ENCODE data around the gene CD36.
"Not testable (repeated sequence)": the region's sequence is repeated elsewhere in the genome, so short reads cannot be mapped to it uniquely, and the experiment has no call there.

CD36 gene

DNA sequence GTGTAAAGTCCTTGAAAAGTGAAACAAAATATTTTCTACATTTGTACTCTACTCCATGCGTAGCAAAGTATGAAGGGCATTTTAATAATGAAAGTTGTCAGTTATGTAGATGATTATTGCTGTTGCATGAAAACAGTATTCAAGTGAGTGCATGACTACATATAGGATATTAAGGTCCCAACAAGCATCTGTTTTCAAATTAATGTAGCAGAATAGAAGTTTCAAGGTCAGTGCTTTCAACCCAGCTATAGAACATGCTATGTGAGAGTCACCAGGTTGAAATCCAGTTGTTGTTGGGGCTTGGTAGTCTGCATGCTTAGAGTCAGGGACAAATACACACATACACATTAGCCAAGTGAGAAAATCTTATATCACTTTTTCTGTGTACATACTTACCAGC is 14.8 kb downstream of the CD36 start:
- no peak for DNase-seq (ENCODE audit: low spot score)

GRCh38 chr7:80654887-80655340 is 16.5 kb downstream of the CD36 start:
- no peak for DNase-seq (ENCODE audit: low spot score)

GRCh38 chr7:80656029-80656428 is 17.6 kb downstream of the CD36 start:
- DNase-seq (ENCODE audit: low spot score): no peak

DNA sequence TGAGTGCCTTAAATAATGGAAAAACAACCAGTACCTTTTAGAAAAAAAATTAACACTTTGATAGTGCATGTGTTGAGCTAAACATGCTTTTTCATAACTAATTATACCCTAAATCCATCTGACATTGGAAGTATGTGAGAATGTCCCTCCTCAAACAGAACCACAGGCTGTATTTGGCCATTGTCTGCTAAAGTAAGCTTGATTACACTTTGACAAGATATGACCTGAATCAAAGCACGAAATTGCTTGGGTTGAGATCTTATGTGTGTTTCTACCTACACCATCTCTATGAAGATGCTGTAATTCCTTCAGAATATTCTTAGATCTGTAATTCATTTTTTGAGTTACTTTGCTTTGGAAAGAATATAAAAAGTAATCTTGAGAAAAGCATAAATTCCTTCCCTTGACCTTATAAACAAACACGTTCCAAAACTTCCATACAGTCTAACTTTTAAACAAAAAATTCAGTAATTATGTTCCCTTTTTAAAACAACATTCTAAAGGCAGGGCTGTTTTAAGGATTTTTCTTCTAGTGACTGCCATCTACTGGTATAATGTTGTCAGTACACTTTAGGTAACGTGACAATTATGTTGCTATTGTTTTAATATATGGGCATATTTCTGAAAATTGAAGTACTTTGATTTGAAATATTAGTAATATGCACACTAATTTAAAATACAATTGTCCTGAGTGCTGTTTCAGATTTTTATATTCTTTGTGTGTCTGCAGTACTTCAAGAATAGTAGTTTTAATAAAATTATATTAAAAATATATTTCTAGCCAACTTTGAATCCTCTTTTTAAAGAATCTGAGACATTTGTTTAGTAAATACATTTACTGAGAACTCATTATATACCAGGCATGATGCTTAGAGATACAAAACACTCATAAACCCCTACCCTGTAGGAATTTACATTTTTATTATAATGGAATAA is 20.9 kb downstream of the CD36 start:
- no peak for DNase-seq (ENCODE audit: low spot score)

DNA sequence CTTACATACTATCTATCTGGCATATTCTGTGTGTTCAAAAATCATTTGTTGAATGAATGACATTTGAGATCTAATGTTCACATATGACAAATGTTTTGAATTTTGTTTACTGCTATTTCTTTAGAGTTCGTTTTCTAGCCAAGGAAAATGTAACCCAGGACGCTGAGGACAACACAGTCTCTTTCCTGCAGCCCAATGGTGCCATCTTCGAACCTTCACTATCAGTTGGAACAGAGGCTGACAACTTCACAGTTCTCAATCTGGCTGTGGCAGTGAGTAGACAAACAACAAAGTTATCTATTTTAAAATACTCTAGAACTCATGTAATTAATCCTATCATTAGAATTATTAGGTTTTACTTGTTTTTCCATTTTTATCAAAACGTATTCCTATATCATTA is 22.5 kb downstream of the CD36 start:
- no peak for DNase-seq (ENCODE audit: low spot score)

- DNase-seq (ENCODE audit: low spot score): no peak
Measured at GRCh38 chr7:80661729-80662128, 23.3 kb downstream of the CD36 start.

DNA sequence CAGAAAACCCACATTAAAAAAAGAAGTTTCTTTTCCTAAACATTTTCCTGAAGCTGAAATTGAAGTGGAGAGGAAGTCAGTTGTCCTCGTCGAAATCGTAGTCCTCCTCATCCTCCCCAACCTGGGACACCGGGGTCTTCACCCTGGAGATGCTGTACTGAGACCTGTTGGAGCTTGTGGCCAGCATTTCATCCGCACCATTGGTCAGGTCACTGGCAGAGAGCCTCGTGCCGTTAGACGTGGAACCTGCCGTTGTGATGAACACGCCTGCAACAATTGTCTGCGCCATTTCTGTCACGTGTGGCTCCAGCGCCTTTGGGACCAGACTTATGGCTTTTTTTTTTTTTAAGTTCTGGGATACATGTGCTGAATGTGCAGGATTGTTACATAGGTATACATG is 23.8 kb downstream of the CD36 start:
- no peak for DNase-seq (ENCODE audit: low spot score)

GRCh38 chr7:80665526-80665925 is 27.1 kb downstream of the CD36 start:
- DNase-seq (ENCODE audit: low spot score): no peak

DNA sequence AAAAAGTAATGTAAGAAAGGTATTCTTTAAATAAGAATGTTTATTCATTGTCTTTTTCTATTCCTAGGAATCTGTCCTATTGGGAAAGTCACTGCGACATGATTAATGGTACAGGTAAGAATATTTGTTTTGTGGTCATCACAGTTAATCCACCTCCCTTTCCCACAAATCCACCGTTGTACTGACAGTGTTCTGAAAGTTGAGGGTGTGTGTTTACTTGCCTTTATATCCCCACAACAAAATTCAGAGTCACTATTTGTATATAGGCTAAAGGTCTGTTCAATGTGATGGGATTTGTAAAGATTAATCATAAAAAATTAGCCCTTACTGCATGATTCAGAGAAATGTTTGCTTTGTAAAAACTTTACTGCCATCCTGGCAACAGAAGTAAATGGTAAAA is 27.9 kb downstream of the CD36 start:
- no peak for DNase-seq (ENCODE audit: low spot score)

DNA sequence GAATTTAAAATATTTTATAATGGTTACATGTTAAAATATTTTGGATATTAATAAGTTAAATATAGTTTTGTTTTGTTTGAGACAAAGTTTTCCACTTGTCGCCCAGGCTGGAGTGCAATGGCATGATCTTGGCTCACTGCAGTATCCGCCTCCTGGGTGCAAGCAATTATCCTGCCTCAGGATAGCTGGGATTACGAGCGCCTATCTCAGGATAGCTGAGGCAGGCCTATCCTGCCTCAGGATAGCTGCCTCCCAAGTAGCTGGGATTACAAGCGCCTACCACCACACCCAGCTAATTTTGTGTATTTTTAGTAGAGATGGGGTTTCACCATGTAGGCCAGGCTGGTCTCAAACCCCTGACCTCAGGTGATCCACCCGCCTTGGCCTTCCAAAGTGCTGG is 30.9 kb downstream of the CD36 start:
- DNase-seq (ENCODE audit: low spot score): not testable (repeated sequence)

DNA sequence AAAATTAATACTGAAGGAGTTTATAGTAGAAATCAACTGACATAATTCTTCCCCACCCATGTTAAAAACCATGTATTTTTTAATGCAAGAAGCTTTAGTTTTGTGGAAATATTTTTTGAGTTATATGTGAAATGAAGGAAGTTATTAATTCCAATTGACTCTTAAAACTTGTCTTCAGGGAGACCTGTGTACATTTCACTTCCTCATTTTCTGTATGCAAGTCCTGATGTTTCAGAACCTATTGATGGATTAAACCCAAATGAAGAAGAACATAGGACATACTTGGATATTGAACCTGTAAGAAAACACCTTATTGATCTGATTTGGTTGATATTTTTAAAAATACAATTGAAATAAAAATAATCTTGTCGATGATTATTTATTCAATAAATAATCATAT is 33.3 kb downstream of the CD36 start:
- no peak for DNase-seq (ENCODE audit: low spot score)

DNA sequence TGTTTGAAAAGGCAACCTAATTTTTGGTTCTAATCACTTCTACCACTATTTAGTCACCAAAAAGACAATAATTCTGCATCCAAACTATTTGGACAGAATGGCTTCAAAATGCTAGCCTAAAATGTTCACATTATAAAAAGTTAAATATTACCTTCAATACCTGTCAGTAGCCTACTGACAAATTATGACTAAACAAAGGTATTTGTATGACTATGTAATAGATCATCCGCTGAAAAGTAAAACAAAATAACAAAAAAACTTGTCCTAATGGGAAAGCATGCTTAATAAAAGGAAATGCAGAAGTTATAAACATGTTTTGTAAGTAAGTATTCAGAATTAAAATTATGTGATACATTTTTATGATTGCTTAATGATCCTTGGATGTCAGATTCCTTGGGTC is 36.6 kb downstream of the CD36 start:
- DNase-seq (ENCODE audit: low spot score): no peak

DNA sequence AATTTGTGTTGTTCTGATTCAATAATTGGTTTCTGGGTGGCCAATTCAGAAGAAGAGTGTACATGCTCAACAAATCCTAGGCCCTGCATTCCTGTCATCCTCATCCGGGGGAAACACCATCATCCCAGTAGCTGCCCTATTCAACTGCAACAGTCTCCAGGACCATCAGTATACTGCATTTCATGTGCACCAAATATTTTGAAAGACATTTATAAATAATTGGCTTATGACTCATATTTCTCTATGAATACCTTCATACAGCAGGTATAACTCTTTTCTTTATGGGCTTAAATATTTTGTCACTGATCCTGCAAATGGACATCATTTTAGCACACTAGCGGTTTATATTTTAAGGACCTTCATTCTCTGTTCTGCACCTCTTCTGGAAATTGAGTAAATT is 38.0 kb downstream of the CD36 start:
- no peak for DNase-seq (ENCODE audit: low spot score)

GRCh38 chr7:80677629-80678028 is 39.2 kb downstream of the CD36 start:
- no peak for DNase-seq (ENCODE audit: low spot score)

- DNase-seq (ENCODE audit: low spot score): no peak
Measured at GRCh38 chr7:80678707-80679106, 40.3 kb downstream of the CD36 start.

GRCh38 chr7:80679921-80680907 is 41.8 kb downstream of the CD36 start:
- DNase-seq (ENCODE audit: low spot score): no peak

- DNase-seq (ENCODE audit: low spot score): no peak
Measured at GRCh38 chr7:80681272-80681885, 42.9 kb downstream of the CD36 start.

GRCh38 chr7:80682744-80683143 is 44.3 kb downstream of the CD36 start:
- DNase-seq (ENCODE audit: low spot score): no peak

DNA sequence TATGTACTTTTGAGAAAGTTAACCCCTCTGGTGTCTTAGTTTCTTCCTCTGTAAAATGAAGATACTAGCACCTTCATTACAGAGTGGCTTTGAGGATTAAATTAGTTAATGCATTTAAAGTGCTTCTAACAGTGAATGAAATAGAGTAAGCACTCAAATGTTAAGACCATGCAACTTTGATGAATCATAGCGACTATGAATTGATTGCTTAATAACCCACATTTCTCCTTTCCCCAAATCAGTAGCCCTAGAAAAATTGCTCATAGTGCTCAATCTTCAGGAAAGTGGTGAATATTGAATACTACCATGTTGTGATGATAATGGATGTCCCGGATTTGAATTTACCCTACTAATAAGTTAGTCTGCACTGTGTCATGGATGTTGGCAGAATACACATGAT is 48.1 kb downstream of the CD36 start:
- DNase-seq (ENCODE audit: low spot score): no peak

GRCh38 chr7:80699045-80699638 is 60.7 kb downstream of the CD36 start:
- no peak for DNase-seq (ENCODE audit: low spot score)

GRCh38 chr7:80699721-80700256 is 61.3 kb downstream of the CD36 start:
- no peak for DNase-seq (ENCODE audit: low spot score)

DNA sequence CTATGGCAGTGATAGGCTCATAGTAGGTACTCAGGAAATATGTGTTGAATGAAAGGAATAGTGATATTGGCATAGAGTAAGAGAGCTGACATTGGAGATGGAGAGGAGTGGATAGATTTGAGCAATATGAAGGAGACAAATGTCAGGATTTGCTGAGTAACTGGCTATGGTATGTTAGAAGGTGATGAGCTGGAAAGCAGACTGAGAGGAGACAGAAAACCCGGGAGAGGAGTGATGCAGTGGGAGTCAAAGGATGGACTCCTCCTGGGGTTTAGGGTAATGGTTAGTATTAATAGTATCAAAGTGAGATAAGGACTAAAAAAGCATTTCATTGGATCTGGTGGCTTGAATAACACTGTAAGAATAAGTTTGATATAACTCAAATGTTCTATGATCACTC is 64.8 kb downstream of the CD36 start:
- DNase-seq (ENCODE audit: low spot score): no peak

Data from CD4-positive, alpha-beta T cell treated with Interleukin-6 at 100 ng/mL for 8 hours (primary cell).